HTR-8/SVneo (cell line): Measurements from ENCODE around the gene OR10A6.

Experiments
- DNase-seq: peaks from one replicate; pipeline ENCODE4 v3.0.0; 2011; ENCODE audit warnings: low spot score, mixed read lengths; ENCODE audit not compliant: insufficient read length
- FAIRE-seq: peaks from 2 replicates; lab custom pipeline; 2011; peaks lifted over from hg19 to GRCh38; lab: Jason Lieb, UNC

Gene OR10A6

DNA sequence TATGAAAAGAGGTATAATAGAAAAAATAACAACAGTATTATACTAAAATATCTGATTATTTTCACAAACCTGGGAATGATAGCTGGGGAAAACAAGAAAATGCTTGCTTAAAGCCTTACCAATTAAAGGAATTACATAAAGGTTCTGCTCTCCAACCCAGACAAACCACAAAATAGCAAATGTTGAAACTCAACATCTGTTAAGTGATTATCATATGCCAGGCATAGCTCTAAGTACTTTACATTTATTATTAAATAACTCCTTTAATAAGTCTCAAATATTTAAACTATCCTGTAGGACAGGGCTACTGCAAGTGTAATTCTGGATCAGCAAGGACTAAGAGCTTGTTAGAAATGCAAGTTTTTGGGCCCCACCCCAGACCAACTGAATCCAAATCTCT is 20.1 kb downstream of the OR10A6 start:
- FAIRE-seq (no peak), DNase-seq (no peak)

DNA sequence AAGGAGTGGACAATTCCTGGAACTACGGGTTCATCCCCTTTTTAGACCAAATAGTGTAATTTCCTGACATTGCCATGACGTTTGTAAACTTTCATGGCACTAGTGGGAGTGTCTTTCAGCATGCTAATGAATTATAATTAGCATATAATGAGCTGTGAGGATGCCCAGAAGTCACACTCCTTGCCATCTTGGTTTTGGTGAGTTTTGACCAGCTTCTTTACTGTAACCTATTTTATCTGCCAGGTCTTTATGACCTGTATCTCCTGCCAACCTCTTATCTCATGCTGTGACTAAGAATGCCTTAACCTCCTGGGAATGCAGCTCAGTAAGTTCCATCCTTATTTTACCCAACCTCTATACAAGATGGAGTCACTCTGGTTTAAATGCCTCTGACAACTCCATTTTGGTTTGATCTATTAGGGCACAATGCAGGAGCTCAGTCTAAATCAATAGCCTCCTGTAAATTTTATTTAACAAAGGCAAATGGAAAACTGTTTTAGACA is 20.7 kb downstream of the OR10A6 start:
- DNase-seq = no peak
- FAIRE-seq = no peak

GRCh38 chr11:7909585-7910285 is 21.3 kb downstream of the OR10A6 start:
- FAIRE-seq = no peak

DNA sequence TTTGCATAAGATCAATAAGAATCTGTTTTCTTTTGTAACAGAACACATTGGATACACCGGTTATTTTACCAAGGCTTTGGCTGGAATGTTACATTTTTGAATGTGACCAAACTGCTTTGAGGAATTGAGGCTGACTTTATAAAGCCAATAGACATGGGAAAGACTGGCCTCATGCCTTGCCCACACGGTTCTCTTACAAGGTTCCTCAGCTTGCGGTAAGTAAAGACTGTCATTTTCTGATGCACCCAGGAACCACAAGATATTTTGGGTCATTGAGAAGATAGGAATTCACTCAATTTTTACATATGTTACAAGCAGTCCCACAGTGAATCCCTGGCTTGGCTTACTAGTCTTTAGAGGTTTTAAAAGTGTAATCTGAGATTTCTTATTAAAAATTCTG is 23.9 kb downstream of the OR10A6 start:
- FAIRE-seq (no peak), DNase-seq (no peak)

More at GRCh38 chr11:7909585-7910285, 21.3 kb downstream of the OR10A6 start:
- no peak for DNase-seq

DNA sequence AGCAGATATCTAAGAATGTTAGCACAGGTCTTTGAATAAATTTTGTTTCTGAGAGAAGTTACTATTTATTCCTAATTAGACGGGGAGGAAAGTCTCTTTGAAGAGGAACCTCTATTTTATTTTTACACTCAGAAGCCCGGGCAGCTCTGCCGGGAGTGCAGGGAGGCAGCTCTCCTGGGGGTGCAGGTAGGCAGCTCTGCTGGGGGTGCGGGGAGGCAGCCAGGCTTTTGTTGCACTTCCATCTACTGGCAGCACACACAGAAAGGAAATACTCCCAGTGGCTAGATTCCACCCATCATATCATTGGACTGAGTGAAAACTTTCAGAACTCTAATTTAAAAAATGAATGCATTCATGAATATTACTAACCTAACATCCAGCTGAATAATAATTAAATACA is 24.6 kb downstream of the OR10A6 start:
- FAIRE-seq (no peak), DNase-seq (no peak)

DNA sequence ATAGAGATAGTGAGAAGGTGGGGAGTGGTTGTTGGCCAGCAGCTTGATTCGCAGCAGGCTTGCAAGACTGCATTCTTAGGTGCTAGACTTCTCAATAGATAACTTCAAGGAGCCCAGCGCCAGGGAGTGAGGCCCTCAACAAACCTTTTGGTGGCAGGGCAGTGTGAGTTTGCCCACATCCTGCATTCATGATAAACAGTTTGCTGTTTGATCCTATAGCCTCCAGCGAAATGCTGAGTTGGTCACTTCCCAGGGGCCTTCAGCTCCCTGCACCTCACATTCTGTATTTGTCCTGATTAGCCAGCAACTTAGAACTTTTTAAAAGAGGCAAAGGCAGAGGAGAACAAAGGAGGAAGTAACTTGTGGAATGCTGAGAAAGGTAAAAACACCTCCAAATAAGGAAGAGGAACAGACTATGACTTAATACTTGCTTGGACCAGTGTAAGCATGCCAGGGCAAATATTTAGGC is 25.1 kb downstream of the OR10A6 start:
- FAIRE-seq = no peak

GRCh38 chr11:7905549-7905948 is 25.5 kb downstream of the OR10A6 start:
- no peak for DNase-seq
- FAIRE-seq = no peak

More for the DNA sequence above, 25.1 kb downstream of the OR10A6 start:
- no peak for DNase-seq

DNA sequence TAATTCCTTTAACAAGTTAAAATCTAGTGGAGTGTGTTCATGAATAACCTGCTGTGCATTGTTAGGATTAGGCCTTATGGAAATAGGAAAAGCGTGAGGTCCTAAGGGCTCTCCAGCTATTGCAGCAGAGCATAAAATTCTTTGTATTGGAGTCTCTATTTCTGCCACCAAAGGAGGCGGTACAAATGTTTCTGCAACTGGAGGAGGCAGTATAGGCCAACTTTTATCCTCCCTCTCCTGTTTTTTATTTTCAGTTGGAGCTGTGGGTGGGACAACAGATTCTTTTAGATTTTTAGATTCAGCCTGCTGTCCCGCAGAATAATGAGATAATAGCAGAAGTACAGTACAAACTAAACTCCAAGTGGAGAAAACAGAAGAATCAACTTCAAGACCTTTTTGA is 26.2 kb downstream of the OR10A6 start:
- no peak for FAIRE-seq

GRCh38 chr11:7903940-7904339 is 27.1 kb downstream of the OR10A6 start:
- FAIRE-seq = no peak
- DNase-seq = no peak

More for the DNA sequence above, 26.2 kb downstream of the OR10A6 start:
- no peak for DNase-seq

- DNase-seq (no peak), FAIRE-seq (no peak)
Observed at GRCh38 chr11:7901319-7901854, 29.7 kb downstream of the OR10A6 start.

DNA sequence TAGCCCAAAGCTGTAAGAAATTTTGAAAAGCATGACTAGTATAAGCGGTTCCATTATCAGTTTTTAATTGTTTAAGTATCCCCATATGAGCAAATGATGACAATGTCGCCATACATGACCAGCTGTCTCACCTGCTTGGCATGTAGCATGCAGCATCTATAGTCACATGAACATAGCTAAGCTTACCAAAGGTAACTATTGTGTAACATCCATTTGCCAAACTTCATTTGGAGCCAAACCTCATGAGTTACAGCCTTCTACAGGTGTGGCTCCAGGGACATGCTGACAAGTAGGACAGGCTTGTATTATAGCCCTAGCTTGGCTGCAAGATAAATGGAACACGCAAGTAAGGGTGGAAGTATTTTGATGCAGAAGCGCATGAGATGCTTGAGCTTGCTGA is 30.4 kb downstream of the OR10A6 start:
- FAIRE-seq (no peak), DNase-seq (no peak)

DNA sequence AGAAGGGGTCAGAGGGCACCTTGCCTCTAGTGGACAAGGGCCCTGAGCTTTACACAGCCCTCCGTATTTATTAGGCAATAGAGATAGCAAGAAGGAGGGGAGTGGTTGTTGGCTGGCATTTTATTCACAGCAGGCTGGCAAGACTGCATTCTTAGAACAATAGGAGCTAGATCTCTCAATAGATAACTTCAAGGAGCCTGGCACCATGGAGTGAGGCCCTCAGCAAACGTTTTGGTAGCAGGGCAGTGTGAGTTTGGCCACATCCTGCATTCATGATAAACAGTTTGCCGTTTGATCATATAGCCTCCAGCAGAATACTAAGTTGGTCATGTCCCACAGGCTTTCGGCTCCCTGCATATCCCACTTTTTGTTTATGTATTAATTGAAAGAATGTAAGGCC is 31.6 kb downstream of the OR10A6 start:
- FAIRE-seq = no peak
- DNase-seq = no peak

- no peak for FAIRE-seq
- no peak for DNase-seq
Observed at GRCh38 chr11:7898666-7899283, 32.3 kb downstream of the OR10A6 start.

DNA sequence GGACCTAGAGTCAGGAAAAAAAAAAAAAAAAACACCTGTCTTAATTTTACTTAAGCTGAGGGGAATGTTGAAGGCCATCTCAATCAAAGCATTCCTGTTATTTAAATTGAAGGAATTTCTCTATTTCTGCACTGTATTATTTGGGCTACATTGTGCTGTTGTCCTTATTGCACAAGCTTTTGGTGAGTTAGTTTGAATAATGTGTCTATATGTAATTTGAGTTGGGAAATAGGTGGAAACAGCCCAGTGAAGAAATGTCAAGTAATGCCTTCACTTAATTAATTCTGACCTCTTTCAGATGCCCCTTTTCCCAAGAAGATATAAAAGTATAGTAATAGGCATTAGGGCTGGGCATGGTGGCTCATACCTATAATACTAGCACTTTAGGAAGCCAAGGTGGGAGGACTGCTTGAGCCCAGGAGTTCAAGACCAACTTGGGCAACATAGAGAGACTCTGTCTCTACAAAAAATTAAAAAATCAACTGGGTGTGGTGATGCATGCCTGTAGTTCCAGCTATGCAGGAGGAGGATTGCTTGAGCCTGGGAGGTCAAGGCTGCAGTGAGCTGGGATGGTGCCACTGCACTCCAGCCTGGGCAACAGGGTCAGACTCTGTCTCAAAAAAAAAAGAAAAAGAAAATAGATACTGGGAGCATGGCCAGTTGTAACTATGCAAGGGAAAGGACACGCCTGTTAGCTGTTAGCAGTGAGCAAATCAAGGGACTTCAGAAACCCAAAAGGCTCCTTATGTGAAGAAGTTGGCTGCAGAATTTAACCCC is 34.9 kb downstream of the OR10A6 start:
- FAIRE-seq = no peak
- no peak for DNase-seq

- FAIRE-seq (no peak), DNase-seq (no peak)
Observed at GRCh38 chr11:7894251-7894650, 36.8 kb downstream of the OR10A6 start.

DNA sequence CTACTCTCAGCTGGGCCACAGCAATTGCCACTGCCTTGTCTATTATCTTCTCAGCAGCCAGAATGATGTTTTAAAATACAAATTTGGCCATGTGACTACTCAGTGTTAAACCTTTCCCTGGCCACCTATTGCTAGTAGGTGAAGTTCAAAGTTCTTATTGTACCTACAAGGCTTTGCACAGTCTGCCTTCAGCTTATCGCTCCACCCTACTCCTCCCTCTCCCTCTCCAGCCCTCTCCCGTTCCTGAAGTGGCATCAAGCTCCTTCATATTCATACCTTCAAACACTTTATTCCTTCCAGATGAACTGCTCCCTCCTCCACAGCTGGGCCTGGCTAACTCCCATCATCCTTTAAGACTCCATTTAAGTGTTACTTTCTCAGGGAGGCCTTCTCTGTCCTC is 37.3 kb downstream of the OR10A6 start:
- DNase-seq = no peak
- no peak for FAIRE-seq

DNA sequence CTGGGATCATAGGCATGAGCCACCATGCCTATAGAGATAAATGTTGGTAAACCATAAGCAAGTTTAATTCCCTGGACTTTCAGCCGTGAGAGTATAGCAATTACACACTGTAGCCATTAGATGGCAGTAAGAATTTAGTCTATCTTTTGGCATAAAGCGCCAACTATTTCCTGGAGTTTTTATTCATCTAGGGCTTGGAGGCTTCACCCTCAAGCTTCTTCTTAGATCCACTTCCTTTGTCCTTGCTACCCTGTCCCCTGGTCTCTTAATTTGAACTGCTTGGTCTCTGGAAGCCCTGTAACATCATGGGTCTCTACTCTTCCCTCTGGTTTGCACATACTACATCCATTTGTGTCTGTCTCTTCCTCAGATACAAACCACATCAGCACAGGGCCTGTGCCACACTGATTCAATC is 38.2 kb downstream of the OR10A6 start:
- FAIRE-seq (peak; percentile 63), DNase-seq (peak; percentile 59)

GRCh38 chr11:7892059-7892699 is 38.9 kb downstream of the OR10A6 start:
- DNase-seq (peak; percentile 36), FAIRE-seq (peak; percentile 89)

DNA sequence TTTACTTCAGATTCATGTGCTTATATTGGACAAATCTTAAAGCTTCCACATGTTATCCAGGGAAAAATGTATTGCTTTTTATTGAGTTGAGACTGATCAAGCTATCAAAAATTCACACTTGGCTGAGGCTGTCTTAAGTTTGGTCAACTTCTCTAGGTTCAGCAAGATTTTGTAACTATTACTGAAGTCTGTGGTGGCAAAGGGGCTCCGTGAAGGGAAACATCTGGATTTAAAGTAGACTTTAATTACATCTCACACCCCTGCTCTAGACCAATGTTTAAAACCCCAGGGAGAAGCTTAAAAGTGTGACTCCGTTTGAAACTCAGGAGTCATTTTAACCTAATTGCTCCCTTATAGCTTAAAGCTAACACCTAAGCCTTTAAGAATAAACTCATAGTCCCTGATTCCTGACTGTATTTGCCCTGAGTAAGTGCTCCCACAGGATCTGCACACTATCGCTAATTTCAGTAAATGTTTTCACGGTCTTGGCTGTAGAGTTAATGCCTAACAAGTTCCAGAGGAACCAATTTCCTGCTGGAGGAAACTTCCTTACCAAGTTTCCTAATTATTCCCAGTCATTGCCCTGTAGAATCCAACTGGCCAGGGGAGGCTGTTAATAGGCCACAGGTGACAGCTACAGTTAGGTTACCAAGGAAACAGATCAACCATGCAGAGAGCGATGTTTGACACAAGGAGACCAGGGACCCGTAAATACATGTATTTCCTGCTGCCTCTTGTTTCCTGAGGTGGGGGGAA is 40.5 kb downstream of the OR10A6 start:
- DNase-seq (no peak), FAIRE-seq (no peak)
